Fibroblast of villous mesenchyme (primary cell): Measurements from ENCODE around the gene TMEM184B. TPM values are rescaled to one million over a fixed set of nuclear protein-coding genes. Genes with fewer than 3 reads are reported as not detected.

Experiments
- DNase-seq: peaks from one replicate; pipeline ENCODE4 v3.0.0-alpha.2; 2010; ENCODE audit warnings: low read depth
- H3K4me3 ChIP-seq: 2 replicates; pipeline ENCODE4 v1.5.1; 2011; ENCODE audit warnings: low read depth, mild to moderate bottlenecking, low read length
- CTCF ChIP-seq: IDR thresholded peaks from 2 replicates; pipeline ENCODE4 v1.5.1; 2012; ENCODE audit warnings: low read depth, mild to moderate bottlenecking, low read length; ENCODE audit not compliant: insufficient read depth
- total RNA-seq: library from RNA; depleted of rRNA; stranded (reverse); fragments of >200 nt; gene quantifications from 2 replicates; pipeline ENCODE4 v1.2.3, GENCODE V29; 2012

Gene TMEM184B
- total RNA-seq, 1 donor: 44.9 TPM

GRCh38 chr22:38311323-38311620 lies 38.5 kb upstream of the TMEM184B start:
- H3K4me3 ChIP-seq: no peak overlapping the region
- peak; percentile 40 for DNase-seq
- no peak for TF ChIP-seq CTCF

- no peak for TF ChIP-seq CTCF
- no peak for DNase-seq
- no peak overlapping the region for H3K4me3 ChIP-seq
Observed at GRCh38 chr22:38310518-38311322, 37.9 kb upstream of the TMEM184B start.

- peak; percentile 64 for DNase-seq
- H3K4me3 ChIP-seq: no peak overlapping the region
Observed at GRCh38 chr22:38309614-38310517, 37.1 kb upstream of the TMEM184B start.

GRCh38 chr22:38308791-38309498 lies 36.1 kb upstream of the TMEM184B start:
- TF ChIP-seq CTCF: no peak
- no peak for DNase-seq
- H3K4me3 ChIP-seq: no peak overlapping the region

More at GRCh38 chr22:38309614-38310517, 37.1 kb upstream of the TMEM184B start:
- TF ChIP-seq CTCF: no peak

GRCh38 chr22:38305471-38306448 lies 33.0 kb upstream of the TMEM184B start:
- peak; percentile 62 for DNase-seq
- TF ChIP-seq CTCF: peak; percentile 7
- H3K4me3 ChIP-seq: no peak overlapping the region

GRCh38 chr22:38304526-38304925 lies 31.7 kb upstream of the TMEM184B start:
- H3K4me3 ChIP-seq: no peak overlapping the region
- DNase-seq: no peak
- TF ChIP-seq CTCF: peak; percentile 37
